SK-N-SH (cell line): ENCODE results near the gene DCLK1. TPM values are rescaled to one million over a fixed set of nuclear protein-coding genes. Genes with fewer than 3 reads are reported as not detected.

Source experiments
- CTCF ChIA-PET: fragments of 300-600, 350-600 bp; formaldehyde crosslinking; extraction: SDS; loops from one replicate; lab custom pipeline; 2021; lab: Yijun Ruan, JAX
- POLR2A ChIA-PET: fragments of 350-600 bp; sonication (Branson Sonifier 250); formaldehyde crosslinking; extraction: SDS; loops from one replicate; lab custom pipeline; 2020; ENCODE audit warnings: antibody characterized with exemption, inconsistent platforms; lab: Yijun Ruan, JAX
- DNase-seq: peaks from one replicate; pipeline ENCODE4 v3.0.0; 2012
- H2AFZ ChIP-seq: fragments of 200-600 bp; sonication (generic); 2 replicates; pipeline ENCODE4 v1.8.1; 2016; ENCODE audit warnings: antibody characterized with exemption, mild to moderate bottlenecking, low read depth
- H3F3A ChIP-seq: fragments of 200-600 bp; sonication (generic); replicated peaks from 2 replicates; pipeline ENCODE3; 2016; ENCODE audit warnings: antibody characterized with exemption, mild to moderate bottlenecking; ENCODE audit not compliant: insufficient read depth
- H3K27ac ChIP-seq, 2 experiments: fragments of 200-500 bp in 1 of 2; fragments of 200-600 bp in 1 of 2; sonication (Bioruptor generic) in 1 of 2; sonication (generic), shearing (Covaris generic) in 1 of 2; 2 replicates each; pipeline versions ENCODE4 v1.5.1 to v1.6.1; 2014 to 2016; ENCODE audit warnings: low read depth in 2 of 2, inconsistent platforms in 1 of 2, low read length in 1 of 2, mild to moderate bottlenecking in 1 of 2, mixed read lengths in 1 of 2
- H3K27me3 ChIP-seq: fragments of 200-600 bp; sonication (generic), shearing (Covaris generic); 2 replicates; pipeline ENCODE4 v1.6.1; 2016; ENCODE audit warnings: mixed run types; ENCODE audit not compliant: insufficient read depth
- H3K36me3 ChIP-seq, 2 experiments: fragments of 200-500 bp in 1 of 2; fragments of 200-600 bp in 1 of 2; sonication (Bioruptor generic) in 1 of 2; sonication (generic) in 1 of 2; replicated peaks in 1 of 2; 2 replicates each; pipeline versions ENCODE3 to v1.5.1; 2014 to 2016; ENCODE audit warnings: low read length in 1 of 2, mild to moderate bottlenecking in 1 of 2; ENCODE audit not compliant: insufficient read depth in 2 of 2, control insufficient read depth in 1 of 2
- H3K4me1 ChIP-seq, 2 experiments: fragments of 200-500 bp in 1 of 2; fragments of 200-600 bp in 1 of 2; sonication (Bioruptor generic) in 1 of 2; sonication (generic), shearing (Covaris generic) in 1 of 2; 2 replicates each; pipeline versions ENCODE4 v1.5.1 to v1.6.1; 2014 to 2016; ENCODE audit warnings: low read depth in 1 of 2, low read length in 1 of 2, mixed run types in 1 of 2; ENCODE audit not compliant: insufficient read depth in 2 of 2, control insufficient read depth in 1 of 2
- H3K4me2 ChIP-seq: fragments of 200-600 bp; sonication (generic), shearing (Covaris generic); 2 replicates; pipeline ENCODE4 v1.6.1; 2017; ENCODE audit warnings: mixed run types
- H3K4me3 ChIP-seq, 2 experiments: fragments of 200-500 bp in 1 of 2; fragments of 200-600 bp in 1 of 2; sonication (Bioruptor generic) in 1 of 2; sonication (generic), shearing (Covaris generic) in 1 of 2; 2 replicates each; pipeline versions ENCODE4 v1.5.1 to v1.8.1; 2014 to 2016; ENCODE audit warnings: low read depth in 2 of 2, inconsistent platforms in 1 of 2, low read length in 1 of 2, mild to moderate bottlenecking in 1 of 2, mixed read lengths in 1 of 2, moderate library complexity in 1 of 2
- H3K79me2 ChIP-seq: fragments of 200-600 bp; sonication (generic); 2 replicates; pipeline ENCODE4 v1.8.1; 2017; ENCODE audit warnings: mild to moderate bottlenecking; ENCODE audit not compliant: insufficient read depth
- H3K9ac ChIP-seq: fragments of 200-600 bp; sonication (generic); 2 replicates; pipeline ENCODE4 v1.6.1; 2017; ENCODE audit warnings: mixed run types
- H3K9me2 ChIP-seq: fragments of 200-600 bp; sonication (generic); 2 replicates; pipeline ENCODE4 v1.6.1; 2017; ENCODE audit warnings: mixed run types
- H3K9me3 ChIP-seq: fragments of 200-600 bp; sonication (generic); 2 replicates; pipeline ENCODE4 v1.6.1; 2017; ENCODE audit warnings: mixed run types, mild to moderate bottlenecking, moderate library complexity
- H4K20me1 ChIP-seq: fragments of 200-600 bp; sonication (generic); 2 replicates; pipeline ENCODE4 v1.6.1; 2017; ENCODE audit warnings: mild to moderate bottlenecking, mixed run types; ENCODE audit not compliant: insufficient read depth
- CTCF ChIP-seq: fragments of 200-600 bp; sonication (generic); IDR thresholded peaks from 2 replicates; pipeline ENCODE4 v1.6.1; 2017; ENCODE audit warnings: antibody characterized with exemption, mild to moderate bottlenecking, moderate library complexity
- ELF1 ChIP-seq: IDR thresholded peaks from 2 replicates; pipeline ENCODE4 v1.4.0; 2012
- EP300 ChIP-seq, 2 experiments: IDR thresholded peaks; 2 replicates each; pipeline versions ENCODE4 v1.4.0 to v1.6.1; 2012; ENCODE audit warnings: borderline replicate concordance in 1 of 2, low read depth in 1 of 2, low read length in 1 of 2
- EZH2phosphoT487 ChIP-seq: fragments of 200-600 bp; sonication (generic); IDR thresholded peaks from 2 replicates; pipeline ENCODE4 v1.6.1; 2017; ENCODE audit warnings: low read depth, mixed run types, mild to moderate bottlenecking, antibody characterized with exemption, moderate library complexity, borderline replicate concordance
- FOXM1 ChIP-seq: IDR thresholded peaks from 2 replicates; pipeline ENCODE4 v1.4.0; 2012; ENCODE audit warnings: low read depth, mild to moderate bottlenecking
- GATA2 ChIP-seq: sonication (generic); formaldehyde crosslinking; IDR thresholded peaks from 2 replicates; pipeline ENCODE4 v1.5.0; 2020; ENCODE audit warnings: mild to moderate bottlenecking, missing genetic modification reagents
- IRF3 ChIP-seq: fragments of 150-350 bp; IDR thresholded peaks from 2 replicates; pipeline ENCODE4 v1.6.1; 2016; ENCODE audit warnings: mild to moderate bottlenecking, low read depth, low read length
- MEF2A ChIP-seq: IDR thresholded peaks from 2 replicates; pipeline ENCODE4 v1.4.0; 2012; ENCODE audit warnings: low read depth, borderline replicate concordance
- PBX3 ChIP-seq: IDR thresholded peaks from 2 replicates; pipeline ENCODE4; 2012
- POLR2AphosphoS5 ChIP-seq: IDR thresholded peaks from 2 replicates; pipeline ENCODE4 v1.6.1; 2012; ENCODE audit warnings: low read depth, low read length
- RCOR1 ChIP-seq: fragments of 150-350 bp; IDR thresholded peaks from 2 replicates; pipeline ENCODE4 v1.6.1; 2017; ENCODE audit warnings: antibody characterized with exemption, low read length
- RFX5 ChIP-seq: IDR thresholded peaks from 2 replicates; pipeline ENCODE4 v1.6.1; 2012; ENCODE audit warnings: mild to moderate bottlenecking, improper control_type of control experiment, low read length
- SIN3A ChIP-seq: IDR thresholded peaks from 2 replicates; pipeline ENCODE4 v1.6.1; 2012; ENCODE audit warnings: low read depth, mild to moderate bottlenecking, low read length, moderate library complexity, borderline replicate concordance
- USF1 ChIP-seq: IDR thresholded peaks from 2 replicates; pipeline ENCODE4 v1.4.0; 2012; ENCODE audit warnings: low read depth, borderline replicate concordance
- WGBS: methylation state at CpG from one replicate; pipeline ENCODE4 v1.1.6; 2017; ENCODE audit warnings: low lambda C conversion rate; 5-methylcytosine and 5-hydroxymethylcytosine counted together
- polyA plus RNA-seq, 3 experiments: library from polyadenylated mRNA; depleted of rRNA; stranded (reverse); fragments of >200 nt; gene quantifications; 2 replicates each; pipeline ENCODE4 v1.2.3, GENCODE V29; 2012

The DCLK1 gene
- polyA plus RNA-seq, 1 of the 3 experiments (the other 2 are of a cell fraction) = 1.1 TPM

GRCh38 chr13:36125841-36126240 is 5.3 kb downstream of the DCLK1 start:
- H3K9me2 ChIP-seq = no peaks in the 10 kb centered on the region
- H3K9ac ChIP-seq = no peak overlapping the region
- H3K4me3 ChIP-seq = no peak overlapping the region
- no peak overlapping the region for H2AFZ ChIP-seq
- POLR2A ChIA-PET = no interaction called here
- H3K79me2 ChIP-seq = peaks cover 3% of the 10 kb centered on the region; the same call in 1 of the 2 replicates
- H3K27ac ChIP-seq = no peak overlapping the region
- CTCF ChIA-PET = no interaction called here
- H3K4me2 ChIP-seq = no peak overlapping the region
- no peak for DNase-seq
- no peaks in the 10 kb centered on the region for H3F3A ChIP-seq
- peaks cover 3 to 10% of the 10 kb centered on the region in 2 experiments; a peak in 2 of 4 replicates for H3K4me1 ChIP-seq
- no peaks in the 10 kb centered on the region for H3K9me3 ChIP-seq
- TF ChIP-seq FOXM1 = no peak
- TF ChIP-seq SIN3A = no peak
- no peak for TF ChIP-seq USF1
- TF ChIP-seq ELF1 = no peak
- TF ChIP-seq EZH2phosphoT487 = no peak
- no peak for TF ChIP-seq PBX3
- TF ChIP-seq CTCF = no peak
- TF ChIP-seq IRF3 = no peak
- TF ChIP-seq MEF2A = no peak
- no peak for TF ChIP-seq EP300 (IDR thresholded peaks at IDR 0.05; ENCODE audit: borderline replicate concordance in 1 of 2, low read depth in 1 of 2, low read length in 1 of 2)
- TF ChIP-seq RCOR1 = no peak
- TF ChIP-seq RFX5 = no peak
- no peak for TF ChIP-seq POLR2AphosphoS5
- no peak for TF ChIP-seq GATA2 (CRISPR knock-in tag)
- no peaks in the 10 kb centered on the region for H4K20me1 ChIP-seq
- WGBS = 91% methylated on average over 28 of the region's 28 CpGs
- H3K36me3 ChIP-seq = no peaks in the 10 kb centered on the region
- H3K27me3 ChIP-seq = no peaks in the 10 kb centered on the region
